Activated CD4-positive, alpha-beta T cell treated with anti-CD3 and anti-CD28 coated beads, Interleukin-2, Interleukin-4, amounts not matched to agents 100 ng/mL and 50 ng/mL, durations not matched to agents 16 hours and 8 hours (primary cell): ENCODE measurements around the gene MOCS2.

ENCODE experiments used
- DNase-seq: peaks from one replicate; pipeline ENCODE4 v3.0.0-alpha.2; 2020; ENCODE audit warnings: low spot score

MOCS2 gene

DNA sequence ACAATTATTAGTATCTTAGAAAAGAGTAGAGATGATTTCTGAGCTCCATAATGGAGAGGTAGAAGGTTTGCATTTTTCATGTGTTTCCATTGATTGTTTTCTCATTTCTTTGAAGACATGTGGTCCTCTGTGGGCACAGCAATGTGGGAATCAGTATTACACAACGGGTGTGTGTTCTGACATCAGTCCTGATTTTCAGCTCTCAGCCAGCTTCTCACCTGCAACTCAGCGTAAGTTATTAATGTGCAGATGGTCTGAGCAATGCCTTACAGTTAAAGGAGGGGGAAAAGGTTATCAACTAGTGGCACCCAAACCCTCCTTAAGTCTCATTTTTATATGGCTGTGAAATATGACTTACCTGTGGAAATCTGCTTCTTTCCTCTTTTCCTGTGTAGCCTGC lies 61.3 kb downstream of the MOCS2 start:
- DNase-seq = no peak
